HepG2 (cell line): ENCODE results near the gene NEMP2. TPM values are rescaled to one million over a fixed set of nuclear protein-coding genes. Genes with fewer than 3 reads are reported as not detected.

Source experiments
- DMAP1 ChIP-seq: IDR thresholded peaks from 2 replicates; pipeline ENCODE4 v1.6.1; 2016
- ELF1 ChIP-seq: sonication (generic); formaldehyde crosslinking; IDR thresholded peaks from 2 replicates; pipeline ENCODE4 v1.4.0; 2020; ENCODE audit warnings: missing genetic modification reagents
- EP300 ChIP-seq, 3 experiments: sonication (generic) in 1 of 3; formaldehyde crosslinking in 1 of 3; IDR thresholded peaks; 2 replicates each; pipeline versions ENCODE4 v1.5.1 to v1.6.1; 2011 to 2020; ENCODE audit warnings: low read depth in 2 of 3, low read length in 2 of 3, borderline replicate concordance in 1 of 3, improper control_type of control experiment in 1 of 3, mild to moderate bottlenecking in 1 of 3, missing genetic modification reagents in 1 of 3, moderate library complexity in 1 of 3
- HNRNPLL ChIP-seq: fragments of 200-400 bp; formaldehyde crosslinking; IDR thresholded peaks from 2 replicates; pipeline ENCODE4 v1.6.1; 2017; ENCODE audit warnings: mild to moderate bottlenecking, low read depth, low read length; ENCODE audit not compliant: poor library complexity, severe bottlenecking
- KDM2A ChIP-seq: sonication (generic); formaldehyde crosslinking; IDR thresholded peaks from 2 replicates; pipeline ENCODE4 v1.4.0; 2020; ENCODE audit warnings: low read depth, missing genetic modification reagents, borderline replicate concordance
- MYNN ChIP-seq: sonication (generic); formaldehyde crosslinking; IDR thresholded peaks from 2 replicates; pipeline ENCODE4 v1.4.0; 2020; ENCODE audit warnings: mild to moderate bottlenecking, low read depth, missing genetic modification reagents
- NFKBIZ ChIP-seq: IDR thresholded peaks from 2 replicates; pipeline ENCODE4 v1.6.1; 2018; ENCODE audit warnings: missing genetic modification reagents, missing compliant biosample characterization
- PLRG1 ChIP-seq: fragments of 450-650 bp; conservative IDR thresholded peaks from 2 replicates; pipeline ENCODE4 v1.6.1; 2016
- SMC3 ChIP-seq: IDR thresholded peaks from 2 replicates; pipeline ENCODE4 v1.6.1; 2011; ENCODE audit warnings: low read length, improper control_type of control experiment
- TBL1XR1 ChIP-seq: fragments of 150-350 bp; IDR thresholded peaks from 2 replicates; pipeline ENCODE4 v1.6.1; 2014; ENCODE audit warnings: borderline replicate concordance, low read length; ENCODE audit not compliant: partially characterized antibody
- ZKSCAN1 ChIP-seq: fragments of 150-350 bp; IDR thresholded peaks from 2 replicates; pipeline ENCODE4 v1.6.1; 2014; ENCODE audit warnings: low read length
- ZMYM3 ChIP-seq: sonication (generic); formaldehyde crosslinking; IDR thresholded peaks from 2 replicates; pipeline ENCODE4 v1.5.1; 2020; ENCODE audit warnings: mild to moderate bottlenecking, missing genetic modification reagents
- ZNF3 ChIP-seq: IDR thresholded peaks from 2 replicates; pipeline ENCODE4 v1.7.0; 2017; ENCODE audit warnings: inconsistent platforms
- ZNF644 ChIP-seq: IDR thresholded peaks from 2 replicates; pipeline ENCODE4 v1.6.1; 2016; ENCODE audit warnings: low read depth
- ZSCAN29 ChIP-seq: sonication (generic); formaldehyde crosslinking; conservative IDR thresholded peaks from 2 replicates; pipeline ENCODE4 v1.4.0; 2020; ENCODE audit warnings: mild to moderate bottlenecking, missing genetic modification reagents
- polyA plus RNA-seq, 8 experiments: library from polyadenylated mRNA; depleted of rRNA in 3 of 8; stranded (reverse) in 7 of 8; unstranded in 1 of 8; fragments of >200 nt; fragmentation: Illumina TruSeq in 4 of 8; extraction: Trizol in 4 of 8; gene quantifications; 2 replicates each; pipeline versions ENCODE4 v1.2.1 to v1.2.3, GENCODE V29; 2011 to 2016; ENCODE audit warnings: low read depth in 4 of 8, missing spikeins in 1 of 8, mixed read lengths in 1 of 8; ENCODE audit not compliant: insufficient read depth in 1 of 8
- total RNA-seq, 5 experiments: library from RNA; depleted of rRNA; stranded (reverse); fragments of >200 nt; fragmentation: Illumina TruSeq; extraction: Trizol; gene quantifications; 2 replicates each; pipeline ENCODE4 v1.2.3, GENCODE V29; 2016; ENCODE audit warnings: low read depth in 1 of 5
- TF ChIP-seq, protein P1 (sequence below): sonication (generic); formaldehyde crosslinking; IDR thresholded peaks from one replicate; pipeline ENCODE4 v1.5.1; 2020; ENCODE audit warnings: mild to moderate bottlenecking, missing genetic modification reagents; ENCODE audit errors: not compliant biosample characterization
- TF ChIP-seq, protein P2 (sequence below): sonication (generic); formaldehyde crosslinking; IDR thresholded peaks from 2 replicates; pipeline ENCODE4 v1.5.0; 2020; ENCODE audit warnings: missing genetic modification reagents
- TF ChIP-seq, protein P3 (sequence below): sonication (generic); formaldehyde crosslinking; IDR thresholded peaks from 2 replicates; pipeline ENCODE4 v1.4.0; 2020; ENCODE audit warnings: missing genetic modification reagents
- TF ChIP-seq, protein P4 (sequence below): sonication (generic); formaldehyde crosslinking; IDR thresholded peaks from 2 replicates; pipeline ENCODE4 v1.4.0; 2020; ENCODE audit warnings: mild to moderate bottlenecking, missing genetic modification reagents

NEMP2 gene
- total and polyA plus RNA-seq, 2 of the 13 experiments (the other 11 are each of a cell fraction or from before 2014, with no cell fraction given), result 2.4 to 9.8 TPM

DNA sequence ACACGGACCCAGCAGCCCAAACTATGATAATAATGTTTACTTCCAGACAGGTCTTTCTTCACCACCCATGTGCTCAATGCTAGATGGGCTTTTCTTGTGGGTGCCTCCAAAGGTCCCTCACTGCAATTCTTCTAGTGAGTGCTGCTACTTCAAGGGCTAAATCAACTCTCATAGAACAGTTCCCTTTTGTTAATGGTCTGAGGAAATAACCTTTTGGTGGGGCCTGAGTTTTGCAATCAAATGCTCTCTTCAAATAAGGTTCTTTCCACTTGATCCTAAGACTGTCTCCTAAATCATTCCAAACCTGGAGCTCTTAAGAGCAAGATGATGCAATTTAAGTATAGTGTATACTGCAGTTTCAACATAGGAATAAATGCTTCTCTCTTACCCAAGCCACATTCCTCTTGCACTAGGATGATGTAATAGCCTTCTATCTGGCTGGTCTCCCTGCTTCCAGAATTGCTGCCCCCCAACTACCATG lies 6.0 kb downstream of the NEMP2 start (continued):
- 0 out of 2 replicates have a peak, but pooled peaks have one; percentile 23 for TF ChIP-seq NFKBIZ (CRISPR knock-in tag)
- peak in 1 of 2 experiments; percentile 80; a peak in 2 of 4 replicates for TF ChIP-seq EP300 (IDR thresholded peaks at IDR 0.05; ENCODE audit: low read depth in 2 of 2, low read length in 2 of 2)
- no peak for TF ChIP-seq EP300 (CRISPR knock-in tag; IDR thresholded peaks at IDR 0.05; ENCODE audit: borderline replicate concordance)
- 0 out of 2 replicates have a peak, but pooled peaks have one; percentile 59 for TF ChIP-seq ZNF644 (CRISPR knock-in tag)
- no peak for TF ChIP-seq ZSCAN29 (CRISPR knock-in tag)
- TF ChIP-seq ZKSCAN1, result no peak
- TF ChIP-seq MYNN, result no peak
- TF ChIP-seq HNRNPLL, result no peak
- TF ChIP-seq, protein P1, sequence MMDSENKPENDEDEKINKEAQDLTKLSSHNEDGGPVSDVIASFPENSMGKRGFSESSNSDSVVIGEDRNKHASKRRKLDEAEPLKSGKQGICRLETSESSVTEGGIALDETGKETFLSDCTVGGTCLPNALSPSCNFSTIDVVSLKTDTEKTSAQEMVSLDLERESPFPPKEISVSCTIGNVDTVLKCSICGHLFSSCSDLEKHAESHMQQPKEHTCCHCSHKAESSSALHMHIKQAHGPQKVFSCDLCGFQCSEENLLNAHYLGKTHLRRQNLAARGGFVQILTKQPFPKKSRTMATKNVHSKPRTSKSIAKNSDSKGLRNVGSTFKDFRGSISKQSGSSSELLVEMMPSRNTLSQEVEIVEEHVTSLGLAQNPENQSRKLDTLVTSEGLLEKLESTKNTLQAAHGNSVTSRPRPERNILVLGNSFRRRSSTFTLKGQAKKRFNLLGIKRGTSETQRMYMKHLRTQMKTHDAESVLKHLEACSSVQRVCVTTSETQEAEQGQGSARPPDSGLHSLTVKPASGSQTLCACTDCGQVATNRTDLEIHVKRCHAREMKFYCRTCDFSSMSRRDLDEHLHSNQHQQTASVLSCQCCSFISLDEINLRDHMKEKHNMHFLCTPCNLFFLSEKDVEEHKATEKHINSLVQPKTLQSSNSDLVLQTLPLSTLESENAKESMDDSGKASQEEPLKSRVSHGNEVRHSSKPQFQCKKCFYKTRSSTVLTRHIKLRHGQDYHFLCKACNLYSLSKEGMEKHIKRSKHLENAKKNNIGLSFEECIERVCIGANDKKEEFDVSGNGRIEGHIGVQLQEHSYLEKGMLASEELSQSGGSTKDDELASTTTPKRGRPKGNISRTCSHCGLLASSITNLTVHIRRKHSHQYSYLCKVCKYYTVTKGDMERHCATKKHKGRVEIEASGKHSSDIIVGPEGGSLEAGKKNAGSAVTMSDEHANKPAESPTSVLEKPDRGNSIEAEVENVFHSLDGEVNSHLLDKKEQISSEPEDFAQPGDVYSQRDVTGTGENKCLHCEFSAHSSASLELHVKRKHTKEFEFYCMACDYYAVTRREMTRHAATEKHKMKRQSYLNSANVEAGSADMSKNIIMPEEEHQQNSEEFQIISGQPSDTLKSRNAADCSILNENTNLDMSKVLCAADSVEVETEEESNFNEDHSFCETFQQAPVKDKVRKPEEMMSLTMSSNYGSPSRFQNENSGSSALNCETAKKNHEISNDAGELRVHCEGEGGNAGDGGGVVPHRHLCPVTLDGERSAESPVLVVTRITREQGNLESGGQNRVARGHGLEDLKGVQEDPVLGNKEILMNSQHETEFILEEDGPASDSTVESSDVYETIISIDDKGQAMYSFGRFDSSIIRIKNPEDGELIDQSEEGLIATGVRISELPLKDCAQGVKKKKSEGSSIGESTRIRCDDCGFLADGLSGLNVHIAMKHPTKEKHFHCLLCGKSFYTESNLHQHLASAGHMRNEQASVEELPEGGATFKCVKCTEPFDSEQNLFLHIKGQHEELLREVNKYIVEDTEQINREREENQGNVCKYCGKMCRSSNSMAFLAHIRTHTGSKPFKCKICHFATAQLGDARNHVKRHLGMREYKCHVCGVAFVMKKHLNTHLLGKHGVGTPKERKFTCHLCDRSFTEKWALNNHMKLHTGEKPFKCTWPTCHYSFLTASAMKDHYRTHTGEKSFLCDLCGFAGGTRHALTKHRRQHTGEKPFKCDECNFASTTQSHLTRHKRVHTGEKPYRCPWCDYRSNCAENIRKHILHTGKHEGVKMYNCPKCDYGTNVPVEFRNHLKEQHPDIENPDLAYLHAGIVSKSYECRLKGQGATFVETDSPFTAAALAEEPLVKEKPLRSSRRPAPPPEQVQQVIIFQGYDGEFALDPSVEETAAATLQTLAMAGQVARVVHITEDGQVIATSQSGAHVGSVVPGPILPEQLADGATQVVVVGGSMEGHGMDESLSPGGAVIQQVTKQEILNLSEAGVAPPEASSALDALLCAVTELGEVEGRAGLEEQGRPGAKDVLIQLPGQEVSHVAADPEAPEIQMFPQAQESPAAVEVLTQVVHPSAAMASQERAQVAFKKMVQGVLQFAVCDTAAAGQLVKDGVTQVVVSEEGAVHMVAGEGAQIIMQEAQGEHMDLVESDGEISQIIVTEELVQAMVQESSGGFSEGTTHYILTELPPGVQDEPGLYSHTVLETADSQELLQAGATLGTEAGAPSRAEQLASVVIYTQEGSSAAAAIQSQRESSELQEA (CRISPR knock-in tag), result no peak
- peak; percentile 70 for TF ChIP-seq TBL1XR1
- TF ChIP-seq, protein P2, sequence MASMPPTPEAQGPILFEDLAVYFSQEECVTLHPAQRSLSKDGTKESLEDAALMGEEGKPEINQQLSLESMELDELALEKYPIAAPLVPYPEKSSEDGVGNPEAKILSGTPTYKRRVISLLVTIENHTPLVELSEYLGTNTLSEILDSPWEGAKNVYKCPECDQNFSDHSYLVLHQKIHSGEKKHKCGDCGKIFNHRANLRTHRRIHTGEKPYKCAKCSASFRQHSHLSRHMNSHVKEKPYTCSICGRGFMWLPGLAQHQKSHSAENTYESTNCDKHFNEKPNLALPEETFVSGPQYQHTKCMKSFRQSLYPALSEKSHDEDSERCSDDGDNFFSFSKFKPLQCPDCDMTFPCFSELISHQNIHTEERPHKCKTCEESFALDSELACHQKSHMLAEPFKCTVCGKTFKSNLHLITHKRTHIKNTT (CRISPR knock-in tag), result no peak
- no peak for TF ChIP-seq ELF1
- TF ChIP-seq, protein P3, sequence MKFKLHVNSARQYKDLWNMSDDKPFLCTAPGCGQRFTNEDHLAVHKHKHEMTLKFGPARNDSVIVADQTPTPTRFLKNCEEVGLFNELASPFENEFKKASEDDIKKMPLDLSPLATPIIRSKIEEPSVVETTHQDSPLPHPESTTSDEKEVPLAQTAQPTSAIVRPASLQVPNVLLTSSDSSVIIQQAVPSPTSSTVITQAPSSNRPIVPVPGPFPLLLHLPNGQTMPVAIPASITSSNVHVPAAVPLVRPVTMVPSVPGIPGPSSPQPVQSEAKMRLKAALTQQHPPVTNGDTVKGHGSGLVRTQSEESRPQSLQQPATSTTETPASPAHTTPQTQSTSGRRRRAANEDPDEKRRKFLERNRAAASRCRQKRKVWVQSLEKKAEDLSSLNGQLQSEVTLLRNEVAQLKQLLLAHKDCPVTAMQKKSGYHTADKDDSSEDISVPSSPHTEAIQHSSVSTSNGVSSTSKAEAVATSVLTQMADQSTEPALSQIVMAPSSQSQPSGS (CRISPR knock-in tag), result peak; percentile 70
- TF ChIP-seq ZNF3 (CRISPR knock-in tag), result 0 out of 2 replicates have a peak, but pooled peaks have one; percentile 59
- TF ChIP-seq KDM2A (CRISPR knock-in tag), result no peak
- peak; percentile 42; the same call in 1 of the 2 replicates for TF ChIP-seq SMC3
- TF ChIP-seq PLRG1, result no peak
- TF ChIP-seq, protein P4, sequence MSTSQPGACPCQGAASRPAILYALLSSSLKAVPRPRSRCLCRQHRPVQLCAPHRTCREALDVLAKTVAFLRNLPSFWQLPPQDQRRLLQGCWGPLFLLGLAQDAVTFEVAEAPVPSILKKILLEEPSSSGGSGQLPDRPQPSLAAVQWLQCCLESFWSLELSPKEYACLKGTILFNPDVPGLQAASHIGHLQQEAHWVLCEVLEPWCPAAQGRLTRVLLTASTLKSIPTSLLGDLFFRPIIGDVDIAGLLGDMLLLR (CRISPR knock-in tag), result no peak
- TF ChIP-seq DMAP1 (CRISPR knock-in tag), result no peak
- TF ChIP-seq ZMYM3 (CRISPR knock-in tag), result no peak
